Testis (tissue), 3 donors: ENCODE data around the gene ZNF275. TPM values are rescaled to one million over a fixed set of nuclear protein-coding genes. Genes with fewer than 3 reads are reported as not detected.

Experiments used
- DNase-seq: peaks from one replicate; pipeline ENCODE4 v3.0.0-alpha.2; 2019
- H3K27ac ChIP-seq, 2 donors: fragments of 200-600 bp; sonication (generic); one replicate each; pipeline ENCODE4 v1.5.1; 2019
- H3K27me3 ChIP-seq: fragments of 200-600 bp; sonication (generic); one replicate; pipeline ENCODE4 v1.5.1; 2019
- H3K36me3 ChIP-seq: fragments of 200-600 bp; sonication (generic); one replicate; pipeline ENCODE4 v1.5.1; 2017; ENCODE audit warnings: low read depth; ENCODE audit errors: missing control alignments
- H3K4me1 ChIP-seq: fragments of 200-600 bp; sonication (generic); one replicate; pipeline ENCODE4 v1.5.1; 2019
- H3K4me3 ChIP-seq, 2 donors: fragments of 200-600 bp; sonication (generic); one replicate each; pipeline ENCODE4 v1.5.1; 2017 to 2019
- H3K9me3 ChIP-seq: fragments of 200-600 bp; sonication (generic); one replicate; pipeline ENCODE4 v1.5.1; 2017
- CTCF ChIP-seq, 3 experiments: fragments of 450-650 bp in 2 of 3; fragments of 200-600 bp in 1 of 3; sonication (generic) in 1 of 3; IDR thresholded peaks; one replicate each; pipeline ENCODE4 v1.5.1; 2016 to 2019; ENCODE audit warnings: antibody characterized with exemption in 3 of 3, mild to moderate bottlenecking in 2 of 3, moderate library complexity in 1 of 3
- POLR2A ChIP-seq: fragments of 450-650 bp; IDR thresholded peaks from one replicate; pipeline ENCODE4 v1.6.1; 2017; ENCODE audit warnings: antibody characterized with exemption, mild to moderate bottlenecking, moderate library complexity
- WGBS, 2 donors: methylation state at CpG; one replicate each; pipeline ENCODE4 v1.1.5; 2018; 5-methylcytosine and 5-hydroxymethylcytosine counted together
- intact Hi-C: fragments of 100-400 bp; cut with DNase I; formaldehyde crosslinking; loops from one replicate; pipeline ENCODE4 v1.15.1; 2023; ENCODE audit warnings: low total_unique reads
- polyA plus RNA-seq: library from polyadenylated mRNA; stranded (reverse); fragments of 350-450 nt; fragmentation: Illumina TruSeq; extraction: RNeasy Lipid Tissue Mini Kit (QIAGEN cat#74804); gene quantifications from one replicate; pipeline ENCODE4 v1.2.3, GENCODE V29; 2014; ENCODE audit warnings: low read depth, low replicate concordance; ENCODE audit not compliant: insufficient read depth
- total RNA-seq, 2 donors: library from RNA; depleted of rRNA; stranded (reverse); fragments of >200 nt; gene quantifications; one replicate each; pipeline ENCODE4 v1.2.3, GENCODE V29; 2016

ZNF275 gene
- total and polyA plus RNA-seq, 3 donors from 2014 or later = 28.7 to 65.0 (median 58.4) TPM

GRCh38 chrX:153379971-153380581, 46.1 kb downstream of the ZNF275 start:
- Histone ChIP-seq H3K4me1 (peaks cover 7% of the 10 kb centered on the region), H3K27me3 (no peaks in the 10 kb centered on the region), H3K36me3 (no peaks in the 10 kb centered on the region), H3K27ac (no peak overlapping the region), H3K4me3 (no peak overlapping the region), H3K9me3 (no peaks in the 10 kb centered on the region)
- DNase-seq = peak; percentile 18
- intact Hi-C loops = no loop called here
- 76 to 88% methylated on average over 8 to 10 of the region's 13 CpGs for WGBS, 2 donors
- TF ChIP-seq POLR2A (no peak), CTCF (IDR thresholded peaks at IDR 0.05) (no peak)

GRCh38 chrX:153380691-153381090, 46.7 kb downstream of the ZNF275 start:
- Histone ChIP-seq H3K4me1 (peaks cover 7% of the 10 kb centered on the region), H3K36me3 (no peaks in the 10 kb centered on the region), H3K9me3 (no peaks in the 10 kb centered on the region), H3K27ac (no peak overlapping the region), H3K4me3 (no peak overlapping the region), H3K27me3 (no peaks in the 10 kb centered on the region)
- DNase-seq = peak; percentile 26
- intact Hi-C loops = no loop called here
- WGBS, 2 donors = 60 to 100% methylated on average over 1 to 9 of the region's 9 CpGs
- TF ChIP-seq CTCF (IDR thresholded peaks at IDR 0.05) (no peak), POLR2A (no peak)

- 32 to 44% methylated on average over 12 of the region's 12 CpGs for WGBS, 2 donors
- Histone ChIP-seq H3K36me3 (no peaks in the 10 kb centered on the region), H3K4me1 (peaks cover 7% of the 10 kb centered on the region), H3K27ac (peak overlapping the region; percentile 11 to 64), H3K4me3 (no peak overlapping the region), H3K27me3 (no peaks in the 10 kb centered on the region), H3K9me3 (no peaks in the 10 kb centered on the region)
- TF ChIP-seq POLR2A (no peak), CTCF (IDR thresholded peaks at IDR 0.05) (no peak)
- peak; percentile 40 for DNase-seq
- intact Hi-C loops = no loop called here
These were observed 48.0 kb downstream of the ZNF275 start for GRCh38 chrX:153381684-153382532.

GRCh38 chrX:153382563-153383482, 48.9 kb downstream of the ZNF275 start:
- Histone ChIP-seq H3K4me3 (no peak overlapping the region), H3K27ac (peak overlapping the region in 1 of 2 donors; percentile 11), H3K36me3 (no peaks in the 10 kb centered on the region), H3K4me1 (peaks cover 7% of the 10 kb centered on the region), H3K9me3 (no peaks in the 10 kb centered on the region), H3K27me3 (no peaks in the 10 kb centered on the region)
- intact Hi-C loops = no loop called here
- WGBS, 2 donors = 68% methylated on average over 3 of the region's 3 CpGs
- DNase-seq = no peak
- no peak for TF ChIP-seq CTCF (IDR thresholded peaks at IDR 0.05)
- no peak for TF ChIP-seq POLR2A
